Transverse colon (tissue), 4 donors: ENCODE data around the gene RASL12. TPM values are rescaled to one million over a fixed set of nuclear protein-coding genes. Genes with fewer than 3 reads are reported as not detected.

Experiments used
- DNase-seq: peaks from one replicate; pipeline ENCODE4 v3.0.0-alpha.2; 2019
- H3K27ac ChIP-seq, 4 donors: fragments of 200-600 bp; sonication (generic); 2 replicates each; pipeline ENCODE4 v1.5.1; 2016 to 2018; ENCODE audit warnings: inconsistent platforms in 4 of 4
- H3K27me3 ChIP-seq: fragments of 200-600 bp; sonication (generic); 2 replicates; pipeline ENCODE4 v1.5.1; 2017; ENCODE audit warnings: inconsistent platforms
- H3K36me3 ChIP-seq, 4 donors: fragments of 200-600 bp; sonication (generic); 2 replicates each; pipeline ENCODE4 v1.5.1; 2017 to 2019; ENCODE audit warnings: inconsistent platforms in 4 of 4
- H3K4me1 ChIP-seq, 4 donors: fragments of 200-600 bp; sonication (generic); 2 replicates each; pipeline ENCODE4 v1.5.1; 2017 to 2020; ENCODE audit warnings: inconsistent platforms in 4 of 4
- H3K4me3 ChIP-seq, 4 donors: fragments of 200-600 bp; sonication (generic); 1 replicate in 1 of 4; 2 replicates in 3 of 4; pipeline versions ENCODE4 v1.5.1 to v1.6.1; 2017 to 2019; ENCODE audit warnings: inconsistent platforms in 4 of 4
- H3K9me3 ChIP-seq, 2 donors: fragments of 200-600 bp; sonication (generic); 2 replicates each; pipeline ENCODE4 v1.5.1; 2017 to 2019; ENCODE audit warnings: inconsistent platforms in 2 of 2
- CTCF ChIP-seq, 5 experiments: fragments of 200-600 bp in 3 of 5; fragments of 450-650 bp in 2 of 5; sonication (generic) in 3 of 5; IDR thresholded peaks; 1 replicate in 2 of 5; 2 replicates in 3 of 5; pipeline ENCODE4 v1.5.1; 2016 to 2017; ENCODE audit warnings: antibody characterized with exemption in 5 of 5, inconsistent platforms in 3 of 5, mild to moderate bottlenecking in 2 of 5, moderate library complexity in 1 of 5
- EP300 ChIP-seq: sonication (generic); formaldehyde crosslinking; IDR thresholded peaks from one replicate; pipeline ENCODE4 v1.6.1; 2017; ENCODE audit warnings: antibody characterized with exemption, low read depth
- POLR2A ChIP-seq: fragments of 450-650 bp; IDR thresholded peaks from one replicate; pipeline ENCODE4 v1.6.1; 2016; ENCODE audit warnings: antibody characterized with exemption, mild to moderate bottlenecking, moderate library complexity
- POLR2AphosphoS5 ChIP-seq, 3 donors: sonication (generic); formaldehyde crosslinking; IDR thresholded peaks; one replicate each; pipeline ENCODE4 v1.6.1; 2016; ENCODE audit warnings: antibody characterized with exemption in 3 of 3
- WGBS, 2 donors: methylation state at CpG; one replicate each; pipeline ENCODE4 v1.1.5; 2018; ENCODE audit warnings: low coverage in 1 of 2; 5-methylcytosine and 5-hydroxymethylcytosine counted together
- in situ Hi-C, 4 donors: fragments of 200-750 bp; cut with MboI; loops; one replicate each; pipeline versions ENCODE4 v1.15.0 to v1.15.1; 2017; ENCODE audit warnings: low sequenced_read_pairs in 3 of 4, low pct_ligation_motif_present in 1 of 4, low pct_unique_long_range_greater_than_20kb in 1 of 4
- intact Hi-C: fragments of 100-400 bp; cut with DNase I; formaldehyde crosslinking; loops from one replicate; pipeline ENCODE4 v1.15.1; 2023; ENCODE audit warnings: low total_unique reads
- total RNA-seq, 4 donors: library from RNA; depleted of rRNA; stranded (reverse); fragments of >200 nt; gene quantifications; one replicate each; pipeline ENCODE4 v1.1.0, GENCODE V29; 2016

The RASL12 gene
- total RNA-seq, 4 donors from 2014 or later = 13.9 to 46.8 (median 16.4) TPM

- in situ Hi-C loops (no loop called here), intact Hi-C loops (no loop called here)
- no peaks in the 10 kb centered on the region for H3K9me3 ChIP-seq
- H3K27ac ChIP-seq = peak overlapping the region; percentile 36 to 60 (median 40)
- peaks cover 7 to 26% (median 13%) of the 10 kb centered on the region in 4 donors for H3K4me1 ChIP-seq
- H3K27me3 ChIP-seq = no peaks in the 10 kb centered on the region
- peak; percentile 67 for DNase-seq
- WGBS, 2 donors = 50% methylated on average over 5 of the region's 6 CpGs; no CpG with 5 or more reads in 1 of the 2 donors
- no peak overlapping the region for H3K4me3 ChIP-seq
- H3K36me3 ChIP-seq = no peaks in the 10 kb centered on the region
- TF ChIP-seq EP300 (no peak), POLR2AphosphoS5 (IDR thresholded peaks at IDR 0.05) (peak in 1 of 3 donors; percentile 23)
Observed at GRCh38 chr15:65055201-65055870, 12.5 kb downstream of the RASL12 start.

- Histone ChIP-seq H3K36me3 (no peaks in the 10 kb centered on the region), H3K27me3 (no peaks in the 10 kb centered on the region), H3K4me3 (no peak overlapping the region), H3K27ac (peak overlapping the region; percentile 36 to 60 (median 40)), H3K4me1 (peaks cover 10 to 34% (median 19%) of the 10 kb centered on the region in 4 donors), H3K9me3 (no peaks in the 10 kb centered on the region)
- TF ChIP-seq POLR2A = no peak
- peak in 1 of 3 donors; percentile 32 for TF ChIP-seq POLR2AphosphoS5 (IDR thresholded peaks at IDR 0.05)
- TF ChIP-seq EP300 = no peak
- peak; percentile 85 to 97 (median 93) for TF ChIP-seq CTCF (IDR thresholded peaks at IDR 0.05)
- intact Hi-C loops (loop anchor here (1.0 kb wide), 1 partner anchor 24 kb away; no protein-coding TSS in a partner anchor), in situ Hi-C loops (no loop called here)
- DNase-seq = peak; percentile 79
- WGBS, 2 donors = 71% methylated on average over 18 of the region's 26 CpGs; no CpG with 5 or more reads in 1 of the 2 donors
Observed at GRCh38 chr15:65054333-65055200, 13.2 kb downstream of the RASL12 start.

- H3K4me3 ChIP-seq = no peak overlapping the region
- no peaks in the 10 kb centered on the region for H3K36me3 ChIP-seq
- in situ Hi-C loops (no loop called here), intact Hi-C loops (no loop called here)
- no peak overlapping the region for H3K27ac ChIP-seq
- 80% methylated on average over 2 of the region's 2 CpGs for WGBS, 2 donors
- DNase-seq = no peak
- no peak for TF ChIP-seq POLR2AphosphoS5 (IDR thresholded peaks at IDR 0.05)
- TF ChIP-seq CTCF (IDR thresholded peaks at IDR 0.05) = no peak
- TF ChIP-seq POLR2A = no peak
- TF ChIP-seq EP300 = no peak
- no peaks in the 10 kb centered on the region for H3K27me3 ChIP-seq
- no peaks in the 10 kb centered on the region for H3K9me3 ChIP-seq
- peaks cover 13 to 36% (median 23%) of the 10 kb centered on the region in 4 donors for H3K4me1 ChIP-seq
Observed at GRCh38 chr15:65052956-65053355, 14.8 kb downstream of the RASL12 start.

GRCh38 chr15:65051266-65051665 lies 16.5 kb downstream of the RASL12 start:
- DNase-seq = no peak
- 92% methylated on average over 2 of the region's 2 CpGs; no CpG with 5 or more reads in 1 of the 2 donors for WGBS, 2 donors
- H3K4me3 ChIP-seq = no peak overlapping the region
- no peak overlapping the region for H3K27ac ChIP-seq
- no peaks in the 10 kb centered on the region for H3K36me3 ChIP-seq
- intact Hi-C loops (no loop called here), in situ Hi-C loops (no loop called here)
- no peaks in the 10 kb centered on the region for H3K9me3 ChIP-seq
- no peaks in the 10 kb centered on the region for H3K27me3 ChIP-seq
- TF ChIP-seq CTCF (IDR thresholded peaks at IDR 0.05) = no peak
- H3K4me1 ChIP-seq = peaks cover 13 to 32% (median 23%) of the 10 kb centered on the region in 4 donors
